Osteocyte (in vitro differentiated cells): ENCODE data around the gene ANO7. TPM values are rescaled to one million over a fixed set of nuclear protein-coding genes. Genes with fewer than 3 reads are reported as not detected.

ENCODE experiments used
- DNase-seq: peaks from one replicate; pipeline ENCODE4 v3.0.0; 2021; ENCODE audit warnings: mixed read lengths; ENCODE audit not compliant: unreplicated experiment; ENCODE audit errors: extremely low spot score
- H3K27ac Mint-ChIP-seq: one replicate; pipeline ENCODE4 v1.8.0; 2021; ENCODE audit warnings: mild to moderate bottlenecking, mixed read lengths; ENCODE audit not compliant: unreplicated experiment
- H3K27me3 Mint-ChIP-seq: one replicate; pipeline ENCODE4 v1.8.0; 2021; ENCODE audit warnings: mixed read lengths; ENCODE audit not compliant: unreplicated experiment
- H3K36me3 Mint-ChIP-seq: one replicate; pipeline ENCODE4 v1.8.0; 2021; ENCODE audit warnings: mixed read lengths; ENCODE audit not compliant: unreplicated experiment
- H3K4me1 Mint-ChIP-seq: one replicate; pipeline ENCODE4 v1.8.0; 2021; ENCODE audit warnings: mixed read lengths; ENCODE audit not compliant: unreplicated experiment
- H3K4me3 Mint-ChIP-seq: one replicate; pipeline ENCODE4 v1.8.0; 2021; ENCODE audit warnings: mild to moderate bottlenecking, moderate library complexity, mixed read lengths; ENCODE audit not compliant: unreplicated experiment
- H3K9me3 Mint-ChIP-seq: one replicate; pipeline ENCODE4 v1.8.0; 2021; ENCODE audit warnings: mixed read lengths; ENCODE audit not compliant: unreplicated experiment
- total RNA-seq: library from RNA; stranded (reverse); gene quantifications from 2 replicates; pipeline ENCODE4 v1.2.1, GENCODE V29; 2021
- TF ChIP-seq, protein P1 (sequence below): fragments of 200-600 bp; sonication (generic); IDR thresholded peaks from 2 replicates; pipeline ENCODE4 v1.5.0; 2021; ENCODE audit warnings: antibody characterized with exemption, mild to moderate bottlenecking, moderate library complexity

Gene ANO7
- total RNA-seq, 1 donor from 2014 or later = 1.3 TPM

- no peak for DNase-seq
- Mint-ChIP-seq H3K4me1 (no peaks in the 10 kb centered on the region), H3K4me3 (no peak overlapping the region)
Measured at GRCh38 chr2:241203218-241204009, 14.9 kb downstream of the ANO7 start.

GRCh38 chr2:241204010-241204384, 15.5 kb downstream of the ANO7 start:
- no peaks in the 10 kb centered on the region for H3K27me3 Mint-ChIP-seq
- H3K36me3 Mint-ChIP-seq = no peaks in the 10 kb centered on the region
- no peaks in the 10 kb centered on the region for H3K9me3 Mint-ChIP-seq
- H3K27ac Mint-ChIP-seq = no peak overlapping the region
- H3K4me3 Mint-ChIP-seq = no peak overlapping the region
- TF ChIP-seq, protein P1, sequence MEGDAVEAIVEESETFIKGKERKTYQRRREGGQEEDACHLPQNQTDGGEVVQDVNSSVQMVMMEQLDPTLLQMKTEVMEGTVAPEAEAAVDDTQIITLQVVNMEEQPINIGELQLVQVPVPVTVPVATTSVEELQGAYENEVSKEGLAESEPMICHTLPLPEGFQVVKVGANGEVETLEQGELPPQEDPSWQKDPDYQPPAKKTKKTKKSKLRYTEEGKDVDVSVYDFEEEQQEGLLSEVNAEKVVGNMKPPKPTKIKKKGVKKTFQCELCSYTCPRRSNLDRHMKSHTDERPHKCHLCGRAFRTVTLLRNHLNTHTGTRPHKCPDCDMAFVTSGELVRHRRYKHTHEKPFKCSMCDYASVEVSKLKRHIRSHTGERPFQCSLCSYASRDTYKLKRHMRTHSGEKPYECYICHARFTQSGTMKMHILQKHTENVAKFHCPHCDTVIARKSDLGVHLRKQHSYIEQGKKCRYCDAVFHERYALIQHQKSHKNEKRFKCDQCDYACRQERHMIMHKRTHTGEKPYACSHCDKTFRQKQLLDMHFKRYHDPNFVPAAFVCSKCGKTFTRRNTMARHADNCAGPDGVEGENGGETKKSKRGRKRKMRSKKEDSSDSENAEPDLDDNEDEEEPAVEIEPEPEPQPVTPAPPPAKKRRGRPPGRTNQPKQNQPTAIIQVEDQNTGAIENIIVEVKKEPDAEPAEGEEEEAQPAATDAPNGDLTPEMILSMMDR = no peak
- no peaks in the 10 kb centered on the region for H3K4me1 Mint-ChIP-seq
- no peak for DNase-seq

More at GRCh38 chr2:241203218-241204009, 14.9 kb downstream of the ANO7 start:
- TF ChIP-seq, protein P1 = no peak
- Mint-ChIP-seq H3K36me3 (no peaks in the 10 kb centered on the region), H3K9me3 (no peaks in the 10 kb centered on the region), H3K27ac (no peak overlapping the region), H3K27me3 (no peaks in the 10 kb centered on the region)

GRCh38 chr2:241204490-241204889, 16.0 kb downstream of the ANO7 start:
- no peak for DNase-seq
- Mint-ChIP-seq H3K36me3 (no peaks in the 10 kb centered on the region), H3K9me3 (no peaks in the 10 kb centered on the region), H3K27ac (no peak overlapping the region), H3K4me3 (no peak overlapping the region), H3K4me1 (no peaks in the 10 kb centered on the region), H3K27me3 (no peaks in the 10 kb centered on the region)
- TF ChIP-seq, protein P1 = no peak

- Mint-ChIP-seq H3K4me3 (no peak overlapping the region), H3K9me3 (no peaks in the 10 kb centered on the region), H3K4me1 (no peaks in the 10 kb centered on the region), H3K36me3 (no peaks in the 10 kb centered on the region), H3K27me3 (no peaks in the 10 kb centered on the region), H3K27ac (no peak overlapping the region)
- no peak for DNase-seq
- TF ChIP-seq, protein P1 = no peak
Measured at GRCh38 chr2:241205086-241205485, 16.6 kb downstream of the ANO7 start.

DNA sequence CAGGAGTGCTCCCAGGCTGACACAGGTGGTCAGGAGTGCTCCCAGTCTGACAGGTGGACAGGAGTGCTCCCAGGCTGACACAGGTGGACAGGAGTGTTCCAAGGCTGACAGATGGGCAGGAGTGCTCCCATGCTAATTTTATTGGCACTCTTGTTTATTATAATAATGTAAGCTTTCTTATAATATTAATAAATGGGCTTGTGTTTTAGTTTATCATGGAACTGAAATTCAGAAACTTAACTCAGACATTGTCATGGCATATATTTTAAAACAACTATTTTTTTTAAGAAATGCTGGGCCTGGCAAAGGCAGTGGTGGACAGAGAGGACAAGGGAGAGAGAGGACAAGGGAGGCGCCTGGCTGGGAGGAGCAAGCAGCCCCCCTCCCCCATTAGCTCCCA, 18.7 kb downstream of the ANO7 start:
- no peaks in the 10 kb centered on the region for H3K36me3 Mint-ChIP-seq
- H3K27me3 Mint-ChIP-seq = peaks cover 4% of the 10 kb centered on the region
- H3K4me3 Mint-ChIP-seq = no peak overlapping the region
- no peak for DNase-seq
- H3K9me3 Mint-ChIP-seq = no peaks in the 10 kb centered on the region
- no peak overlapping the region for H3K27ac Mint-ChIP-seq
- H3K4me1 Mint-ChIP-seq = no peaks in the 10 kb centered on the region
- TF ChIP-seq, protein P1 = no peak
